ENCODE data around the gene HLCS. TPM values are rescaled to one million over a fixed set of nuclear protein-coding genes. Genes with fewer than 3 reads are reported as not detected.

The HLCS gene
- total and polyA plus RNA-seq, 10 of the 15 experiments (the other 5 are each of a cell fraction or from before 2014, with no cell fraction given): 1.5 to 12.7 (median 9.6) TPM

DNA sequence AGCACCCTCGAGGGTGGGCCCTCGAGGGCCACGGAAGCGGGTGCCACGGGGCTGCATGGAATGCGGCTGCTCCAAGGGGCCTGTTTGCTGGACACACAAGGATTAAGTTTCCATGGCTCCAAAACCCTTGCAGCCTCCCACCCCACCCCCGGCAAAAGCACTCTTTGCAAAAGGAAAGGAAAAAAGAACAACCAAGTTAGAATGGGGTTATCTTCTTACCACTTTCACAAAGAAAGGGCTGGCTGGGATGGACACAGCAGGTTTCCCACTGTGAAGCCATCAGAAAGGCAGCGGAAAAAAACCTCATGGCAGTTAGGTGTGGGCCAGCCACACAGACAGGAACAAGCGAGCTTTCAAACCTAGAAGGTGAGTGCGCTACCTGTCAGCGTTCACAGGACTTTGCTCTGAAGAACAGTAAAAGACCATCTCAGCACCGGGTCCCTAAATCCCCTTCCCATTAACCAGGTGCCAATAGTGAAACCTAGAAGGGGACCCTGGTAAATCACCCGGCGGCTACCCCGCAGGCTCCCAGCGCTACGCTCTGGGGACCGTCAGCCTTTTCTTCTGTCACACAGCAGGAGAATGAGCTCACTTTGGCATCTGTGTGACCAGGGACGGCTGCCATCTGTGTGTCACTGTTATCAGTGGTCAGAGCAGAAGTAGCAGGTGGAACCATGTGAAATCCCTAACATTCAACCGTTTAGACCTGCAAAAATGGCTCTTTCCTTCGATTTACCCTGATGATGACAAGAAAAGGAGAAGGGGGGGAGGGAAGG is 174.6 kb downstream of the HLCS start:
- DNase-seq (ENCODE audit: low read depth, low spot score) (no peak), ATAC-seq (no peak), FAIRE-seq (no peak)
- no peaks in the 10 kb centered on the region for H3K36me3 ChIP-seq (ENCODE audit: control insufficient read depth in 2 of 2, insufficient read depth in 2 of 2, low read length in 1 of 2)
- in situ Hi-C loops (cut with MboI) (no loop called here), intact Hi-C loops (cut with micrococcal nuclease; ENCODE audit: unreplicated experiment) (no loop called here)
- ChIA-PET POLR2A (no interaction called here), RAD21 (ENCODE audit: unreplicated experiment) (no interaction called here), CTCF (no interaction called here), SMC1A (ENCODE audit: uncharacterized antibody, unreplicated experiment) (no interaction called here)
- no peak overlapping the region for H3K9ac ChIP-seq (ENCODE audit: control insufficient read depth, insufficient read depth, low read length)
- no peaks in the 10 kb centered on the region for H3K79me2 ChIP-seq (ENCODE audit: control insufficient read depth, insufficient read depth, low read length)
- H3K4me3 ChIP-seq: no peak overlapping the region
- H3K27me3 ChIP-seq (replicated peaks in 1 of 2; ENCODE audit: control insufficient read depth in 2 of 2, insufficient read depth in 2 of 2, low read length in 1 of 2): no peaks in the 10 kb centered on the region
- H3K4me2 ChIP-seq (ENCODE audit: control insufficient read depth, insufficient read depth): no peak overlapping the region
- BruUV-seq (replicated peaks): no TSS peak
- no peak overlapping the region for H2AFZ ChIP-seq (ENCODE audit: control insufficient read depth, low read depth, low read length)
- no peaks in the 10 kb centered on the region; the same call in 2 of the 3 replicates for H3K9me3 ChIP-seq (replicated peaks; ENCODE audit: control insufficient read depth, insufficient read depth, low read length)
- no peak overlapping the region for H3K27ac ChIP-seq (ENCODE audit: control insufficient read depth, insufficient read depth)
- TF ChIP-seq KAT2A (conservative IDR thresholded peaks at IDR 0.05; ENCODE audit: control insufficient read depth, low read depth, low read length) (no peak), MTA2 (IDR thresholded peaks at IDR 0.05; ENCODE audit: low read depth) (no peak), USF1 (IDR thresholded peaks at IDR 0.05; ENCODE audit: borderline replicate concordance, extremely low read length, insufficient read depth, low read depth, low read length) (no peak), FOXM1 (IDR thresholded peaks at IDR 0.05; ENCODE audit: low read depth, low read length) (no peak), IRF3 (IDR thresholded peaks at IDR 0.05) (no peak), EED (IDR thresholded peaks at IDR 0.05; ENCODE audit: low read depth) (no peak), BHLHE40 (IDR thresholded peaks at IDR 0.05; ENCODE audit: borderline replicate concordance in 1 of 2, low read depth in 2 of 2, low read length in 1 of 2) (no peak), ETV6 (conservative IDR thresholded peaks at IDR 0.05 in 1 of 2, IDR thresholded peaks at IDR 0.05 in 1 of 2; ENCODE audit: borderline replicate concordance in 1 of 2, low read depth in 1 of 2) (no peak), ASH2L (IDR thresholded peaks at IDR 0.05; ENCODE audit: borderline replicate concordance, low read depth) (no peak), YY1 (IDR thresholded peaks at IDR 0.05; ENCODE audit: low read depth, low read length) (no peak), CBFB (IDR thresholded peaks at IDR 0.05; ENCODE audit: low read depth) (no peak), MEF2B (IDR thresholded peaks at IDR 0.05; ENCODE audit: partially characterized antibody, poor library complexity, severe bottlenecking) (no peak), ZBTB4 (CRISPR knock-in tag; IDR thresholded peaks at IDR 0.05) (no peak), EZH2 (IDR thresholded peaks at IDR 0.05; ENCODE audit: borderline replicate concordance, control insufficient read depth, low read depth, low read length) (no peak), HDAC6 (IDR thresholded peaks at IDR 0.05; ENCODE audit: unreplicated experiment) (no peak), SMAD5 (IDR thresholded peaks at IDR 0.05; ENCODE audit: low read depth) (no peak), RCOR1 (conservative IDR thresholded peaks at IDR 0.05; ENCODE audit: low read depth, low read length) (no peak), MYB (IDR thresholded peaks at IDR 0.05; ENCODE audit: borderline replicate concordance, low read depth, low read length) (no peak), STAT1 (conservative IDR thresholded peaks at IDR 0.05) (no peak)
- no peaks in the 10 kb centered on the region for H3K4me1 ChIP-seq (ENCODE audit: control insufficient read depth, insufficient read depth, low read length)
- H4K20me1 ChIP-seq (ENCODE audit: control insufficient read depth, insufficient read depth): no peaks in the 10 kb centered on the region
- 83% methylated on average over 20 of the region's 21 CpGs for WGBS (ENCODE audit: insufficient coverage, insufficient replicate concordance, low lambda C conversion rate, missing lambda C conversion rate)

All from GM12878 (cell line).